Stimulated activated CD8-positive, alpha-beta memory T cell treated with anti-CD3 and anti-CD28 coated beads, Interleukin-15, amount 100 ng/mL, for 4 hours (primary cell): ENCODE results near the gene LELP1.
"Not testable (repeated sequence)": the region's sequence is repeated elsewhere in the genome, so short reads cannot be mapped to it uniquely, and the experiment has no call there.

Experiments used
- DNase-seq, 2 donors: peaks; one replicate each; pipeline ENCODE4 v3.0.0-alpha.2; 2020; ENCODE audit warnings: low read depth in 2 of 2

The LELP1 gene

GRCh38 chr1:153229076-153229829, 26.0 kb downstream of the LELP1 start:
- not testable (repeated sequence) for DNase-seq

GRCh38 chr1:153231363-153231762, 28.1 kb downstream of the LELP1 start:
- no peak for DNase-seq

DNA sequence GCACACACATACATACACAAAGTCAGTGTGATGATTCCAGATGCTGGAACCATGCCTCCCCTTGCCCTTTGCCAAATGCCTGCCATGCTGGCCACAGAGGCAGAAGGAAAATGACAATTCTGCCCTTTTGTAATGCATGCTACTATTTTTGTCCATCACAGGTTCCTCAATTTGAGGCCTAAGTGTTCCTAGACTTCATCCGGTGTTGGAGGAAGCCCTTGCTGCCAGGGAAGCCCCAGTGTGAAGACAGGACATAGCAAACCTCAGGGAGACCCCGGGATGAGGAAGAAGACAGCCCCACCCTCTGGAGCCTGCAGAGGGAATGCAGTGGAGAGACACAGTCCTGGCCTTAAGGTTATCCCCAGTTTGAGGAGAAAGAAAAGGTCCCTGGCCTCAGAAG, 28.6 kb downstream of the LELP1 start:
- DNase-seq, result no peak

DNA sequence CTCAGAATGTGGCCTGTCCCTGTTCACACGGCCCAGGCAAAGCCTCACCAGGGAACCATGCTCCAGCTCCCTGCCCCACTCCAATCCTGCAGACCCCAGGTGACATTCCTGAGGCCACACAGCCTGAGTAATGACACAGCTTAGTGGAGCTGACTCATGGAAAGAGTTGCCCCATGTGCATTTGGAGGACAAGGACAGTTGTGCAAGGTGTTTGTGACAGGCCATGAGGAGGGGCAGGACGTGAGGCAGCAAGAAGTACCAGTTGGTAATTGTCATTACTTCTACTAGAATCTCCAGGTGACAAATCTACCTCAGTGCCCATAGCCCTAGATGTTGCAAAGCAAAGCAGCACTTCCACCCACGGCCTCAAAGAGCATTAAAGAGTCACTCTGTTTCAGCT, 29.3 kb downstream of the LELP1 start:
- DNase-seq, result no peak

- no peak for DNase-seq
Measured at GRCh38 chr1:153233448-153233847, 30.2 kb downstream of the LELP1 start.

- DNase-seq, result no peak
Measured at GRCh38 chr1:153238527-153238926, 35.3 kb downstream of the LELP1 start.

DNA sequence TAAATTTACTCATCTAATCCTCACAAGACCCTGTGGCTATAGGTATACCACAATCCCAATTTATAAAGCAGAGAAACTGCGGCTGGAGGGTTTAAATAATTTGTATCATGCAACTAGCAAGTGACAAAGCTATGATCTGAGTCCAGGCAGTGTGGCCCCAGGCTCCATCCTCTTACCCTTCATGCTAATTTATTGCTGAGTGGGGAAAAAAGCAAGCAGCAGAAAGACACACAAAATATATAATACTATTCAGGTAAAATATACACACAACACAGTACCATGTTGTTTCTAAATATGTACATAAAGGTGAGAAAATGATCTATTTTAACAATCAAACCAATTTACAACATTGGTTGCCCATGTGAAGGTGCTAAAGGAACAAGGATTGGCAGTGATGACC, 38.9 kb downstream of the LELP1 start:
- no peak for DNase-seq

- DNase-seq, result no peak
Measured at GRCh38 chr1:153245466-153245865, 42.2 kb downstream of the LELP1 start.

DNA sequence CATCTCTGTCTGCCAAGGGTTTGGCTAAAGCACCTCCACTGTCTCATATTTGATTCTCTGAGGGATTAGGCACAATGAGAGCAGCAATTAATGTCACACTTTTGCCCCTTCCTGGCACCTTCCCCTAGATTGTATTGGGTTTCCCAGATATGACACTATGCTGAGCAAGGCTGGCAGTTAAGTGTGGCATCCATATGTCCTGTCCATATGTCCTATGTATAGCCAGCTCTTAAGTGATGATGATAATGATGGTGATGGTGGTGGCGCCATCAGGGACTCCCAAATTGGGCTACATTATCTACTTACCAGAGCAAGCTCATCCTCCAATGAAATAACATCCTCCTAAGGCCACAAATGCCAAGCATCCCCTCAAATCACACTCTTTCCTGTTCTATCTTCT, 42.8 kb downstream of the LELP1 start:
- DNase-seq, result no peak

- DNase-seq, result no peak
Measured at GRCh38 chr1:153246825-153247224, 43.6 kb downstream of the LELP1 start.

GRCh38 chr1:153248176-153248879, 45.1 kb downstream of the LELP1 start:
- no peak for DNase-seq

GRCh38 chr1:153250166-153250565, 46.9 kb downstream of the LELP1 start:
- no peak for DNase-seq

DNA sequence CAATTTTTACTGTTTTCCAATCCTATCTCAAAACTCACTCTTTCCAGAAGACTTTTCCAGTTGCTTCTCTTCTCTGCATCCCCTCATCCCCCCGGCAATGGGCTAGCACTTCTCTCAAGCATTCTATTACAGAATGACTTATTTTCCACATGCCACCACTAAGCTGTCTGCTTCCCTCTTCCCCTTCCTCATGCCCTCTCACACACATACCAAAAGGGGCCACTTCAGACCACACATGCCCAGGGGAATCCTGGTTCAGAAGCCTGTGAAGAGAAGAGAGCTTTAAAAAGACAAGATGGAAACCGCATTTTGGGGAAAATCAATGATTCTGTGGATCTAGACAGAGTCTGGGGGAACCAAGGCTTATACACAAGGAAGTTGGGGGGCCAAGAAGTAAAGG, 47.9 kb downstream of the LELP1 start:
- no peak for DNase-seq

DNA sequence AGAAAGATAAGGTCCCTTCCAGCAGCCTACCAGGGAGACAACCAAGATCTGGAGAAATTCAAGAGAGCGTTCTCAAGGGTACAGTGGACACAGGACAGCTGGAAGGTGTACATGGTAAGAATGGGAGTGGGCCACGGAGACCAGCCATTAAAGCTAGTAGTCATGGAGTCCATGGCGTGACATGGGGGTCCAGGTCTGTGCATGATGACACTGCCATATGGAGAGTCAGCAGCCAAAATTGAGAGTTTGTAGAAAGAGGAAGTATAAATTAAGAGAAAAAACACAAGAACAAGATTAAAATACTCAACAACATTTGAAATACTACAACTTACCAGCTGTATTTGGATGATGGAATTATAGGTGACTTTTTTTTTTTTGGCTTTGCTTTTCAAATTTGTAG, 48.3 kb downstream of the LELP1 start:
- DNase-seq, result no peak

DNA sequence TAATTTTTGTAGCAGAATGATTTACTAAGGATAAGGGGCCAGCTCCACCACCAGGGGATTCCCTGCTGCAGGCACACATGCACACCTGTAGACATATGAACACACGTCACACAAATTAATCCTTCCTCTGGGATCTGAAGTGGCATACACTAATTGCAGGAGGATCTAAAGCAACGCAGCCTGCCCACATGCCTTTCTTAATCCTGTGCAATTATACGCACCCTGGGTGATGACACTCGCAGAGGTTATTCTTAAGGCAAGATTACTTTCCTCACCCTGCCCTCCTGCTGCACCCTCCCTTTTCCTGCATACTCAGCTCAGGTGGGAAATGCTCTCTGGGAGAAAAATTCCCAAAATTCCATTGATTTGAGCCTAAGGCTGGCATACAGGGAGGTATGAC, 48.8 kb downstream of the LELP1 start:
- no peak for DNase-seq

DNA sequence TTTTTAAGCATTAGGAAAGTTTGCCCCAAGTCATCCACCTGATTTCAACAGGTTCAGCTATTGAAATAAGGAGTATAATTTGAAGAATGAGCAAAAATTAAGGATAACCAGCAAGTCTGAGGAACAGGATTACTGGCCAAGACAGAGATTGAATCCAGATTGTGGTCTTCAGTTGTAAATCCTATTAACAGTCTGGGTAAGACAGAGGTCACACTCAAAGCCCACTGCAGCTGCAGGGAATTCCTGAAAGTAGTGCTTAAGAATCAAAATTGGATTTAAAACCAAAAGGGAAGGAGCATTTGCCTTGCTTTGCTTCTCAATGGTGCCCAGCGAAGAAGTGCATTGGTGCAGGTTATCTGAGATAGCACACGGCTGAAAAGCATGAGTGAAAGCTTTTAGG, 49.8 kb downstream of the LELP1 start:
- DNase-seq, result no peak

DNA sequence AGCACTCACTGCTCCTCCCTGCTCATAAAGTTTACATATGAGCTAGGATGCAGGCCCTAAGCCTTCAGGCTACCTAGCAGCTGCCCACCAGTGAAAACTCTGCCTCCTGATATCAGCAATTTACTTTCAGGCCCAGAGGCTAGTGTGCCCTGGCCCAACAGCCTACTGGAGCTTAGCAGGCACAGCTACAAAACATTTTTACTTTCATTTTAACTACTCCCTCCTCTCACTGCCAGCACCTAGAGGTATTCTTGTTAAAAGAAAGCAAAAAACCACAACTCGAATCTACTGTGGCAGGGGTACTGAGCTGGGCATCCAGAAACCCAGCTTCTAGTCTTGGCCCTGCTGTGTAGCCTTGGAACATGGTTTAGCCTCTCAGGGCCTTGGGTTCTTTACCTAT, 50.5 kb downstream of the LELP1 start:
- DNase-seq, result no peak
